Measurements from ENCODE around the gene NCOA1.
"Not testable (repeated sequence)": the region's sequence is repeated elsewhere in the genome, so short reads cannot be mapped to it uniquely, and the experiment has no call there.

NCOA1 gene

GRCh38 chr2:24805811-24806660 lies 315.0 kb downstream of the NCOA1 start:
- DNase-seq, result not testable (repeated sequence)

- no peak for DNase-seq
These were observed 315.6 kb downstream of the NCOA1 start for GRCh38 chr2:24806661-24807036.

DNA sequence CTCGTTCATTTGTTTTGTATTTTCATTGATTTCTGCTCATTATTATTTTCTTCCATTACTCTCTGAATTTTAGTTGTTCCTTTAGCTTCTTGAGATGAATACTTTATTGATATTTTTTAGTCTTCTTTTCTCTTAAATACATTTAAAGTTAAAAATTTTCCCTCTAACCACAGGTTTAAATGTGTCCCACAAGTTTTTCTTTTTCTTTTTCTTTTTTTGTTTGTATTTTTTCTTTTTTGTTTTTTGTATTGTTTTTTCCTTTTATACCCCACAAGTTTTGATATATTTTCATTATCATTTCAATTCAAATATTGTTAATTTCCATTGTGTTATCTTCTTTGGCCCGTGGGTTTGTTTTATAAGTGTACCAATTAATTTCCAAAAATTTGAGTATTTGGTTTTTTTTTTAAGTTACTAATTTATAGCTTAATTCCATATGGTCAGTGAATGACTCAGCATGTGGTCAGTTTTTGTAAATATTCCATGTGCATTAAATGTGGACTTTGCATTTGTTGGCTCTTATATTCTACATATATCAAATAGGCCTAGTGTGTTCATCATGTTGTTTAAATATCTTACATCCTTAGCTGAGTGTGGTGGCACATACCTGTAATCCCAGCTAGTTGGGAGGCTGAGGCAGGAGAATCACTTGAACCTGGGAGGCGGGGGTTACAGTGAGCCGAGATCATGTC lies 318.4 kb downstream of the NCOA1 start:
- no peak for DNase-seq

- no peak for DNase-seq
These were observed 322.7 kb downstream of the NCOA1 start for GRCh38 chr2:24813691-24814137.

- no peak for DNase-seq
These were observed 323.5 kb downstream of the NCOA1 start for GRCh38 chr2:24814516-24814915.

DNA sequence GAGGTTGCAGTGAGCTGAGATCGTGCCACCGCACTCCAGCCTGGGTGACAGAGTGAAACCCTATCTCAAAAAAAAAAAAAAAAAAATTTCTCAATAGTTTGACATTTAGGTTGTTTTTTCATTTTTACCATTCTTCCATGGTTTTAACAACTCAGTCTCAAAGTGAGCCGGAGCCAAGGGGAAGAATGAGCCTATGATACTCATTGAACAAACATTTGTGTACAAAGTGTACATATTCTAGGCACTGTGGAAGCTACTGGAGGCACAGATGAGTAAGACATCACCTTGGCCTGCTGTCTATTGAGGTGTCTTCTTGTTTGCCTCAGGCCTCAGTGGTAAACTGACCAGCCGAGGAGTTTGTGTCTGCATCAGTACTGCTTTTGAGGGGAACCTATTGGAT lies 324.1 kb downstream of the NCOA1 start:
- DNase-seq, result no peak

- no peak for DNase-seq
These were observed 325.4 kb downstream of the NCOA1 start for GRCh38 chr2:24816404-24816803.

GRCh38 chr2:24816884-24817283 lies 325.8 kb downstream of the NCOA1 start:
- no peak for DNase-seq

DNA sequence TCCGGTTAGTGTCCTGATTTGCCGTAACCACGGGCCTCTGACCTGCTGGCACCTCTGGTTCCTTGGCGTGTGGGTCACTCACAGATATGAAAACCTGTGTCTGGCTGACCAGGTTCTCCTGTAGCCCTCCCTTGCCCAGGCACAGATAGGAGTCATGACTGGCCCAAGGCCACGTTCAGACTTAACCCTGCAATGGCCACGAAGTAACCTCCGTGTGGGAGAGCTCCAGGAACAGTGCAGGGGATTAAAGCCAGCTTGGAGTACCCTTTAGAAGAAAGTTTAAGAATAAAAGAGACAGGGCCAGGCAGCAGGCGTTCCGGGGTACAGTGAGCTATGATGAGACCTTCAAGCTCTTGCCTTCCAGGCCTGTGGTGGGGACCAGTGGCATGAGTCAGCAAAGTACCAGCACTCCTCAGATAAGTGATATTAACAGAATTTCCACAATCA lies 327.7 kb downstream of the NCOA1 start:
- no peak for DNase-seq

DNA sequence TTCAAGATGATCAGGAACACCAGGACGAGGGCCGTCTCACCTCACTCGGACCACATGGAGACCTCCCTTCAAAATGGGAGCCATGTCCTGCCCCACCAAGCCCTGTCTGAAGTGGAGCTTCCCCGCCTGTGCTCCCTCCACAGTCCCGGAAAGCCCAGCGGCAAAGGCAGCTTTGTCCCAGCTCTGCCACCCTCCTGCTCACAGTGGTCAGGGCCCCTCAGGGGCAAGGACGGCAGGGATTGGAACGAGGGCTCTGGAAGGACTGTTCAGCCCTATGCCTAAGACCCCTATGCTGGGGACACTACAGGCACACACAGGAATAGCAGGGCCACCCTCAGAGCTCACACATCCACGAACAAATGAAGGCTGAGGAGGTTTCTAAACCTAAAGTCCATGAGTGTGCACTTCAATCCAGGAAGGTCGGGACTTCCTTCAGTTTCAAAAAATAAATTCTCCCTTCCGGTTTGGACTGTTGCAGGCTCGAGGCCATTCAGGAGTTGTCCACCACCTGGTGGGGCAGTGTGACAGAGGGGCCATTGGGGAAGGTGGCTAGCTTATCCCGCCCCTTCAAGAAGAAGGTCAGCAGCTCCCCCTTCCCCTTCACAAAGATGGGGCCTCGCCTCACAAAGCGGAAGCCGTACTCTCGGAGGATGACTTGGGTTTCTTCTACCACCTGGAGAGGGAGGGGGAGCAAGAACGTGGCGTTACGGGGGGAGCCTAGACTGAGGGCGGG lies 328.6 kb downstream of the NCOA1 start:
- DNase-seq, result no peak

DNA sequence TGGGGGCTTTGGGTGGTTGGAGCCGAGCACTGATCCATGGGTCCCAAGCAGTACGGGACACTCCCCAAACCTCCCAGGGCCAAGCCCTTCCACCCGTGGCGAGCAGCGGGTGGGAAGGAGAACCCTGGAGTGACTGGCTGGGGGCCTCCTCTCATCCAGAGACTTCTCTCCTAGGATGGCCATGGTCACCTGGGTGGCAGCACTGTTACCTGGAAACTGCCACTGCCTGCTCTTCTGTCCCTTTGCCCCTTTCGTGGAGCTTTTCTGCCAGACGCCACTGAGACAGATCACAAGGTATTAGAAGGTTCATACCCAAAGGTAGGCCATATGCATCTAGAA lies 329.1 kb downstream of the NCOA1 start:
- DNase-seq, result no peak

Measured in stimulated activated CD4-positive, alpha-beta T cell treated with anti-CD3 and anti-CD28 coated beads, Interleukin-1b, Interleukin-23, amount 100 ng/mL, for 48 hours (primary cell).